WTC11 (cell line): ENCODE results near the gene PIPOX. TPM values are rescaled to one million over a fixed set of nuclear protein-coding genes. Genes with fewer than 3 reads are reported as not detected.

Experiments
- ATAC-seq: fragments of 200-7000 bp; cut with Tn5 transposase; 2 replicates; pipeline ENCODE4 v1.10.0; 2021; ENCODE audit warnings: mild to moderate bottlenecking, moderate library complexity
- CTCF ChIA-PET: fragments of 300-600 bp; sonication (Branson Sonifier 250); formaldehyde crosslinking; loops from one replicate; lab custom pipeline; 2021; ENCODE audit warnings: antibody characterized with exemption; lab: Charles Lee
- POLR2A ChIA-PET: fragments of 350-600 bp; sonication (Branson Sonifier 250); formaldehyde crosslinking; loops from one replicate; lab custom pipeline; 2021; ENCODE audit warnings: antibody characterized with exemption; lab: Charles Lee
- DNase-seq: peaks from one replicate; pipeline ENCODE4 v3.0.0; 2021; ENCODE audit warnings: low spot score
- H3K27ac Mint-ChIP-seq: 2 replicates; pipeline ENCODE4 v1.8.0; 2021; ENCODE audit warnings: mixed read lengths
- H3K27me3 Mint-ChIP-seq: 2 replicates; pipeline ENCODE4 v1.8.0; 2021; ENCODE audit warnings: low read depth, mild to moderate bottlenecking, moderate library complexity, mixed read lengths
- H3K36me3 Mint-ChIP-seq: 2 replicates; pipeline ENCODE4 v1.8.0; 2021; ENCODE audit warnings: mixed read lengths
- H3K4me1 Mint-ChIP-seq: 2 replicates; pipeline ENCODE4 v1.8.0; 2022; ENCODE audit warnings: mixed read lengths
- H3K4me3 Mint-ChIP-seq: 2 replicates; pipeline ENCODE4 v1.8.0; 2021; ENCODE audit warnings: mild to moderate bottlenecking, moderate library complexity, mixed read lengths
- H3K9me3 Mint-ChIP-seq: 2 replicates; pipeline ENCODE4 v1.8.0; 2021; ENCODE audit warnings: mixed read lengths
- CBFB ChIP-seq: sonication (generic); formaldehyde crosslinking; IDR thresholded peaks from 2 replicates; pipeline ENCODE4 v1.8.1; 2022; ENCODE audit warnings: mild to moderate bottlenecking, low read depth, missing genetic modification reagents
- ZNF263 ChIP-seq: sonication (generic); formaldehyde crosslinking; IDR thresholded peaks from 2 replicates; pipeline ENCODE4 v1.8.1; 2022; ENCODE audit warnings: low read depth, mild to moderate bottlenecking, moderate library complexity, missing genetic modification reagents
- ZNF317 ChIP-seq: sonication (generic); formaldehyde crosslinking; IDR thresholded peaks from 2 replicates; pipeline ENCODE4 v1.8.1; 2023; ENCODE audit warnings: low read depth, mild to moderate bottlenecking, moderate library complexity, missing genetic modification reagents, borderline replicate concordance
- total RNA-seq: library from RNA; stranded (reverse); gene quantifications from 3 replicates; pipeline ENCODE4 v1.2.3, GENCODE V29; 2021
- TF ChIP-seq, protein P1 (sequence below): sonication (generic); formaldehyde crosslinking; IDR thresholded peaks from 2 replicates; pipeline ENCODE4 v1.8.0; 2022; ENCODE audit warnings: mild to moderate bottlenecking, missing genetic modification reagents
- TF ChIP-seq, protein P2 (sequence below): sonication (generic); formaldehyde crosslinking; IDR thresholded peaks from 2 replicates; pipeline ENCODE4 v1.8.1; 2022; ENCODE audit warnings: mild to moderate bottlenecking, moderate library complexity, missing genetic modification reagents

Gene PIPOX
- total RNA-seq, 1 experiment from 2014 or later: 34.2 TPM

- Mint-ChIP-seq H3K4me1 (peaks cover 13% of the 10 kb centered on the region), H3K9me3 (no peaks in the 10 kb centered on the region), H3K4me3 (no peak overlapping the region), H3K27me3 (no peaks in the 10 kb centered on the region), H3K27ac (no peak overlapping the region), H3K36me3 (peaks cover 15% of the 10 kb centered on the region)
- CTCF ChIA-PET: interaction anchor here (1.1 to 4.0 kb wide), 3 partner anchors 9 to 150 kb away, joined by 3 to 24 read pairs (median 4); no protein-coding TSS in a partner anchor
- ATAC-seq (no peak), DNase-seq (no peak)
- TF ChIP-seq ZNF263 (CRISPR knock-in tag) (no peak), CBFB (no peak), ZNF317 (CRISPR knock-in tag) (no peak)
- TF ChIP-seq, protein P1, sequence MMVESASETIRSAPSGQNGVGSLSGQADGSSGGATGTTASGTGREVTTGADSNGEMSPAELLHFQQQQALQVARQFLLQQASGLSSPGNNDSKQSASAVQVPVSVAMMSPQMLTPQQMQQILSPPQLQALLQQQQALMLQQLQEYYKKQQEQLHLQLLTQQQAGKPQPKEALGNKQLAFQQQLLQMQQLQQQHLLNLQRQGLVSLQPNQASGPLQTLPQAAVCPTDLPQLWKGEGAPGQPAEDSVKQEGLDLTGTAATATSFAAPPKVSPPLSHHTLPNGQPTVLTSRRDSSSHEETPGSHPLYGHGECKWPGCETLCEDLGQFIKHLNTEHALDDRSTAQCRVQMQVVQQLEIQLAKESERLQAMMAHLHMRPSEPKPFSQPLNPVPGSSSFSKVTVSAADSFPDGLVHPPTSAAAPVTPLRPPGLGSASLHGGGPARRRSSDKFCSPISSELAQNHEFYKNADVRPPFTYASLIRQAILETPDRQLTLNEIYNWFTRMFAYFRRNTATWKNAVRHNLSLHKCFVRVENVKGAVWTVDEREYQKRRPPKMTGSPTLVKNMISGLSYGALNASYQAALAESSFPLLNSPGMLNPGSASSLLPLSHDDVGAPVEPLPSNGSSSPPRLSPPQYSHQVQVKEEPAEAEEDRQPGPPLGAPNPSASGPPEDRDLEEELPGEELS (CRISPR knock-in tag): no peak
- TF ChIP-seq, protein P2, sequence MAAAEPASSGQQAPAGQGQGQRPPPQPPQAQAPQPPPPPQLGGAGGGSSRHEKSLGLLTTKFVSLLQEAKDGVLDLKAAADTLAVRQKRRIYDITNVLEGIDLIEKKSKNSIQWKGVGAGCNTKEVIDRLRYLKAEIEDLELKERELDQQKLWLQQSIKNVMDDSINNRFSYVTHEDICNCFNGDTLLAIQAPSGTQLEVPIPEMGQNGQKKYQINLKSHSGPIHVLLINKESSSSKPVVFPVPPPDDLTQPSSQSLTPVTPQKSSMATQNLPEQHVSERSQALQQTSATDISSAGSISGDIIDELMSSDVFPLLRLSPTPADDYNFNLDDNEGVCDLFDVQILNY: no peak
- POLR2A ChIA-PET: no interaction called here
These were observed 60.4 kb downstream of the PIPOX start for GRCh38 chr17:29103341-29103740.

Other genes starting within 250 kb of the PIPOX start
- gene FAM222B, start 200.4 kb upstream of the PIPOX start, total RNA-seq: 86.6 to 94.6 TPM (median 91.5 TPM) in 3 replicates
- 70.1 to 77.0 TPM (median 72.0 TPM) in 3 replicates for gene ERAL1, start 188.1 kb upstream of the PIPOX start, total RNA-seq
- gene FLOT2, start 145.4 kb upstream of the PIPOX start, total RNA-seq: 139 to 153 TPM (median 144 TPM) in 3 replicates
- gene DHRS13, start 140.1 kb upstream of the PIPOX start, total RNA-seq: 26.5 to 29.5 TPM (median 28.5 TPM) in 3 replicates
- gene PHF12, start 91.6 kb upstream of the PIPOX start, total RNA-seq: 57.7 to 69.8 TPM (median 61.3 TPM) in 3 replicates
- gene SEZ6, start 37.1 kb upstream of the PIPOX start, total RNA-seq: 1.4 to 3.0 TPM (median 1.6 TPM) in 3 replicates
- gene MYO18A, start 137.3 kb downstream of the PIPOX start, total RNA-seq: 38.5 to 54.9 TPM (median 42.5 TPM) in 3 replicates
- not detected in 3 replicates for gene CRYBA1, start 203.7 kb downstream of the PIPOX start, total RNA-seq